ENCODE measurements around the gene TELO2. TPM values are rescaled to one million over a fixed set of nuclear protein-coding genes. Genes with fewer than 3 reads are reported as not detected.

The TELO2 gene
- total and polyA plus RNA-seq, 4 donors = 12.9 to 19.3 (median 16.2) TPM

DNA sequence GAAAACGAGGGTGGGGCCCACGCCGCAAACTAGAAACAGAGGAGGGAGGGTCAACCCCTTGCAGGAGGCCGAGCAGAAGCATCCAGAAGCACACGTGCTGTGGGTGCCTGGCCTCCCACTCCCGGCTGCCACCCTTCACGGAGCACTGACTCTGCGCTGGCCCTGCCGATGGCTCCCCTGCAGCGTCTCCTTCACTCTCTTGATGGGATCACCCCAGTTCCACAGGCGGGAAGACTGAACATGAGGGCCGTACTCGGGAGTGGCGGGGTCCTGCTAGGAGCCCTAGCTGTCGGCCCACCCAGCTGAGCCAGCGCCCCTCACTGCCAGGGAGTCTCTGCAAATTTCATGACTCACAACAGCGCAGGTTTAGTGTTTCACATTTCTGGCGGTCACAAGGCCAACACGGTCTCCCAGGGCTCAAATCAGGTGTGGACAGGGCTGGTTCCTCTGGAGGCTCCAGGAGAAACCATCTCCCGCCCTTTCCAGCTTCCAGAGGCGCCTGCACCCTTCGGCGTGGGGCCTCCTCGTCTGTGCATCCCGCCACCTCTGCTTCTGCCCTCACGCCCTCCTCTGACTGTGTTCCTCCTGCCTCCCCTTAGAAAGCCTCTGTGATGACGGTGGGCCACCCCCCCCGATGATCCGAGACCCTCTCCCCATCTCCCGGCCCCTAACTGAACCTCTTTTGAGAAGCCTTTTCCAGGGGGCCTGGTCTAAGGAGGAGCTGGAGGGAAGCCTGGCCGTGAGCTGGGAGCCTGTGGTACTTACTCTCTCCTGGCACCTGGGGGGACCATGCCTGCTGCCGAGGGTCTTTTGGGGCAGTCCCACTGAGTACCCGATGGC is 6.4 kb upstream of the TELO2 start:
- no peak for DNase-seq (ENCODE audit: low spot score)
- 81% methylated on average over 33 of the region's 33 CpGs for WGBS
- Histone ChIP-seq H3K4me3 (ENCODE audit: low read depth in 1 of 3, low read length in 3 of 3) (no peak overlapping the region), H3K27me3 (ENCODE audit: control insufficient read depth in 4 of 4, insufficient read depth in 4 of 4, low read length in 3 of 4) (no peaks in the 10 kb centered on the region), H3K9me3 (ENCODE audit: control insufficient read depth in 4 of 4, low read length in 3 of 4) (no peaks in the 10 kb centered on the region), H3K36me3 (ENCODE audit: control insufficient read depth in 4 of 4, insufficient read depth in 3 of 4, low read depth in 1 of 4, low read length in 3 of 4) (no peaks in the 10 kb centered on the region), H3K4me1 (ENCODE audit: control insufficient read depth in 4 of 4, insufficient read depth in 4 of 4, low read length in 3 of 4) (no peaks in the 10 kb centered on the region), H3K27ac (ENCODE audit: low read depth in 1 of 2, low read length in 2 of 2) (no peak overlapping the region), H3K9ac (ENCODE audit: low read depth in 1 of 2, low read length in 2 of 2) (no peak overlapping the region)
- TF ChIP-seq GABPA (IDR thresholded peaks at IDR 0.05 in 1 of 2, conservative IDR thresholded peaks at IDR 0.05 in 1 of 2) (no peak), YY1 (IDR thresholded peaks at IDR 0.05) (no peak), JUND (IDR thresholded peaks at IDR 0.05) (no peak), FOXA2 (IDR thresholded peaks at IDR 0.05) (no peak), HNF4G (IDR thresholded peaks at IDR 0.05) (no peak), HNF4A (conservative IDR thresholded peaks at IDR 0.05) (no peak), FOXA1 (IDR thresholded peaks at IDR 0.05) (no peak), NR2F2 (IDR thresholded peaks at IDR 0.05) (no peak), RXRA (IDR thresholded peaks at IDR 0.05) (no peak), SP1 (IDR thresholded peaks at IDR 0.05) (no peak), TAF1 (conservative IDR thresholded peaks at IDR 0.05) (no peak)
- TF ChIP-seq, protein P1, sequence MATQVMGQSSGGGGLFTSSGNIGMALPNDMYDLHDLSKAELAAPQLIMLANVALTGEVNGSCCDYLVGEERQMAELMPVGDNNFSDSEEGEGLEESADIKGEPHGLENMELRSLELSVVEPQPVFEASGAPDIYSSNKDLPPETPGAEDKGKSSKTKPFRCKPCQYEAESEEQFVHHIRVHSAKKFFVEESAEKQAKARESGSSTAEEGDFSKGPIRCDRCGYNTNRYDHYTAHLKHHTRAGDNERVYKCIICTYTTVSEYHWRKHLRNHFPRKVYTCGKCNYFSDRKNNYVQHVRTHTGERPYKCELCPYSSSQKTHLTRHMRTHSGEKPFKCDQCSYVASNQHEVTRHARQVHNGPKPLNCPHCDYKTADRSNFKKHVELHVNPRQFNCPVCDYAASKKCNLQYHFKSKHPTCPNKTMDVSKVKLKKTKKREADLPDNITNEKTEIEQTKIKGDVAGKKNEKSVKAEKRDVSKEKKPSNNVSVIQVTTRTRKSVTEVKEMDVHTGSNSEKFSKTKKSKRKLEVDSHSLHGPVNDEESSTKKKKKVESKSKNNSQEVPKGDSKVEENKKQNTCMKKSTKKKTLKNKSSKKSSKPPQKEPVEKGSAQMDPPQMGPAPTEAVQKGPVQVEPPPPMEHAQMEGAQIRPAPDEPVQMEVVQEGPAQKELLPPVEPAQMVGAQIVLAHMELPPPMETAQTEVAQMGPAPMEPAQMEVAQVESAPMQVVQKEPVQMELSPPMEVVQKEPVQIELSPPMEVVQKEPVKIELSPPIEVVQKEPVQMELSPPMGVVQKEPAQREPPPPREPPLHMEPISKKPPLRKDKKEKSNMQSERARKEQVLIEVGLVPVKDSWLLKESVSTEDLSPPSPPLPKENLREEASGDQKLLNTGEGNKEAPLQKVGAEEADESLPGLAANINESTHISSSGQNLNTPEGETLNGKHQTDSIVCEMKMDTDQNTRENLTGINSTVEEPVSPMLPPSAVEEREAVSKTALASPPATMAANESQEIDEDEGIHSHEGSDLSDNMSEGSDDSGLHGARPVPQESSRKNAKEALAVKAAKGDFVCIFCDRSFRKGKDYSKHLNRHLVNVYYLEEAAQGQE (IDR thresholded peaks at IDR 0.05) = no peak
- TF ChIP-seq, protein P2, sequence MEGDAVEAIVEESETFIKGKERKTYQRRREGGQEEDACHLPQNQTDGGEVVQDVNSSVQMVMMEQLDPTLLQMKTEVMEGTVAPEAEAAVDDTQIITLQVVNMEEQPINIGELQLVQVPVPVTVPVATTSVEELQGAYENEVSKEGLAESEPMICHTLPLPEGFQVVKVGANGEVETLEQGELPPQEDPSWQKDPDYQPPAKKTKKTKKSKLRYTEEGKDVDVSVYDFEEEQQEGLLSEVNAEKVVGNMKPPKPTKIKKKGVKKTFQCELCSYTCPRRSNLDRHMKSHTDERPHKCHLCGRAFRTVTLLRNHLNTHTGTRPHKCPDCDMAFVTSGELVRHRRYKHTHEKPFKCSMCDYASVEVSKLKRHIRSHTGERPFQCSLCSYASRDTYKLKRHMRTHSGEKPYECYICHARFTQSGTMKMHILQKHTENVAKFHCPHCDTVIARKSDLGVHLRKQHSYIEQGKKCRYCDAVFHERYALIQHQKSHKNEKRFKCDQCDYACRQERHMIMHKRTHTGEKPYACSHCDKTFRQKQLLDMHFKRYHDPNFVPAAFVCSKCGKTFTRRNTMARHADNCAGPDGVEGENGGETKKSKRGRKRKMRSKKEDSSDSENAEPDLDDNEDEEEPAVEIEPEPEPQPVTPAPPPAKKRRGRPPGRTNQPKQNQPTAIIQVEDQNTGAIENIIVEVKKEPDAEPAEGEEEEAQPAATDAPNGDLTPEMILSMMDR (IDR thresholded peaks at IDR 0.05; ENCODE audit: low read depth, low read length, missing input control) = no peak
- TF ChIP-seq, protein P3, sequence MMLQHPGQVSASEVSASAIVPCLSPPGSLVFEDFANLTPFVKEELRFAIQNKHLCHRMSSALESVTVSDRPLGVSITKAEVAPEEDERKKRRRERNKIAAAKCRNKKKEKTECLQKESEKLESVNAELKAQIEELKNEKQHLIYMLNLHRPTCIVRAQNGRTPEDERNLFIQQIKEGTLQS (IDR thresholded peaks at IDR 0.05) = no peak

DNA sequence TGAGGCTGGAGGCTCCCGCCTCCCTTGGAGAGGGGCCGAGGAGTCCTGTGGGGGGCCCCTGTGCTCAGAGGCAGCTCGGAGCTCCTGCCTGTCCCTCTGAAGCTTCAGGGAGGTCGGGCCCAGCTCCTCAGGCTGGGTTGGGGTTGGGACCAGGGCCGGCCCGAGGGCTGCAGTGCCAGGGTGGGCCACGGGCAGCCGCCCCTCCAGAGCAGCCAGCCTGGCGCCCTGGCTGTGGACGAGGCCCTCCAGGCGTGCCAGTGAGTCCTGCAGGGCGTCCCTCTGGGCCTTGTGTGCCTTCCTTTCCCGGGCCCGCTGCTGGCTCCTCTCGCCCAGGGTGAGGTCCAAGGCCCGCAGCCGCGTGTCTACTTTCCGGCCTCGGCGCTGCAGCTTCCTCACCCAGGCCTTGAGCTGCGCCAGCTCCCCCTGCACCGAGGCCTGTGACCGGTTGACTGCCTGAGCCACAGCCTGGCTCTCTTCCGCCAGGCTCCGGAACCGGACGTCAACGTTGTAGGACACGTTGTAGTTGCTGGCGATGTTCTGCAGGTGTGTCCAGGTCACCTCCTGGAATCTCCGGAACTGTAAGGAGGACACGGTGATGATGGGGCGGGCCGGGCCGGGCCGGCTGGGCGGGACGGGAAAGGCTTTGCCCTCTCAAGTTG is 5.6 kb upstream of the TELO2 start:
- H3K36me3 ChIP-seq (ENCODE audit: control insufficient read depth in 4 of 4, insufficient read depth in 3 of 4, low read depth in 1 of 4, low read length in 3 of 4) = no peaks in the 10 kb centered on the region
- H3K4me1 ChIP-seq (ENCODE audit: control insufficient read depth in 4 of 4, insufficient read depth in 4 of 4, low read length in 3 of 4) = peaks cover 0 to 3% (median 2%) of the 10 kb centered on the region in 4 donors
- TF ChIP-seq GABPA (IDR thresholded peaks at IDR 0.05 in 1 of 2, conservative IDR thresholded peaks at IDR 0.05 in 1 of 2) (no peak), RAD21 (IDR thresholded peaks at IDR 0.05) (no peak), FOXA2 (IDR thresholded peaks at IDR 0.05) (no peak), TAF1 (conservative IDR thresholded peaks at IDR 0.05) (no peak)
- TF ChIP-seq, protein P4, sequence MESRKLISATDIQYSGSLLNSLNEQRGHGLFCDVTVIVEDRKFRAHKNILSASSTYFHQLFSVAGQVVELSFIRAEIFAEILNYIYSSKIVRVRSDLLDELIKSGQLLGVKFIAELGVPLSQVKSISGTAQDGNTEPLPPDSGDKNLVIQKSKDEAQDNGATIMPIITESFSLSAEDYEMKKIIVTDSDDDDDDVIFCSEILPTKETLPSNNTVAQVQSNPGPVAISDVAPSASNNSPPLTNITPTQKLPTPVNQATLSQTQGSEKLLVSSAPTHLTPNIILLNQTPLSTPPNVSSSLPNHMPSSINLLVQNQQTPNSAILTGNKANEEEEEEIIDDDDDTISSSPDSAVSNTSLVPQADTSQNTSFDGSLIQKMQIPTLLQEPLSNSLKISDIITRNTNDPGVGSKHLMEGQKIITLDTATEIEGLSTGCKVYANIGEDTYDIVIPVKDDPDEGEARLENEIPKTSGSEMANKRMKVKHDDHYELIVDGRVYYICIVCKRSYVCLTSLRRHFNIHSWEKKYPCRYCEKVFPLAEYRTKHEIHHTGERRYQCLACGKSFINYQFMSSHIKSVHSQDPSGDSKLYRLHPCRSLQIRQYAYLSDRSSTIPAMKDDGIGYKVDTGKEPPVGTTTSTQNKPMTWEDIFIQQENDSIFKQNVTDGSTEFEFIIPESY (IDR thresholded peaks at IDR 0.05) = no peak
- H3K27me3 ChIP-seq (ENCODE audit: control insufficient read depth in 4 of 4, insufficient read depth in 4 of 4, low read length in 3 of 4) = no peaks in the 10 kb centered on the region
- no peak for DNase-seq (ENCODE audit: low spot score)
- no peaks in the 10 kb centered on the region for H3K9me3 ChIP-seq (ENCODE audit: control insufficient read depth in 4 of 4, low read length in 3 of 4)
- 91% methylated on average over 39 of the region's 39 CpGs for WGBS
- no peak overlapping the region for H3K27ac ChIP-seq (ENCODE audit: low read depth in 1 of 2, low read length in 2 of 2)
- no peak overlapping the region for H3K4me3 ChIP-seq (ENCODE audit: low read depth in 1 of 3, low read length in 3 of 3)
- no peak overlapping the region for H3K9ac ChIP-seq (ENCODE audit: low read depth in 1 of 2, low read length in 2 of 2)
